Raji (cell line): ENCODE measurements around the gene CD55.

Experiments used
- POLR2A ChIP-seq: IDR thresholded peaks from 2 replicates; pipeline ENCODE4 v1.6.1; 2011; ENCODE audit warnings: low read depth, low read length, control low read depth; ENCODE audit not compliant: insufficient read depth

CD55 gene

GRCh38 chr1:207364614-207365013 lies 43.1 kb downstream of the CD55 start:
- no peak for TF ChIP-seq POLR2A

GRCh38 chr1:207365063-207365462 lies 43.6 kb downstream of the CD55 start:
- no peak for TF ChIP-seq POLR2A

DNA sequence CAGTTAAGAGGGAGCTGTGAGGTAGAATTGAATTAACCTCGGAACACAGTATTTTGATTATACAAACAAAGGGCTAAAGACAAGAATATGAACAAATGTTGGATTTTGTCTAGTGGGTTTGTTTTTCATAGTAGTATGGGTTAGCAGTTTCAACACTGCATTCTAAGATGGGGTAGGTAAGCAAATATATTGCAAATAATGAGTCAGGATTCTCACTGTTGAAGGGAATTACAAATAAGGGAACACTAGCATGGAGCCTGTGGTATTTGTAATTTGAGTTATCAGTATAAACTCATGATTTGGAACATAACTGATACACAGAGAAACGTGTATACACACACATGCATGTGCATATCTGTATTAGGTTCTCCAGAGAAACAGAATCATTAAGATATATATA lies 44.5 kb downstream of the CD55 start:
- no peak for TF ChIP-seq POLR2A

DNA sequence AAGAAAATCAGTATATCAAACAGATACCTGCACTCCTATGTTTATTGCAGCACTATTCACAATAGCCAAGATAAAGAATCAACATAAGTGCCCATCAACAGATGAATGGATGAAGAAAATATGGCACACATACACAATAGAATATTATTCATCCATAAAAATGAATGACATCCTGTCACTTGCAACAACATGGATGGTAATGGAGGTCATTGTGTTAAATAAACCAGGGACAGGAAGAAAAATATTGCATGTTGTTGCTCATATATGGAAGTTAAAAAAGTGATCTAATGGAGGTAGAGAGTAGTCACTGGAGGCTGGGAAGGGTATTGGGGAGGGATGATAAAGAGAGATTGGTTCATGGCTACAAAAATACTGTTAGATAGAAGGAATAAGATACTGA lies 67.2 kb downstream of the CD55 start:
- no peak for TF ChIP-seq POLR2A

GRCh38 chr1:207389728-207390464 lies 68.4 kb downstream of the CD55 start:
- no peak for TF ChIP-seq POLR2A

GRCh38 chr1:207393610-207394009 lies 72.1 kb downstream of the CD55 start:
- no peak for TF ChIP-seq POLR2A

- no peak for TF ChIP-seq POLR2A
Observed at GRCh38 chr1:207396168-207396746, 74.8 kb downstream of the CD55 start.

DNA sequence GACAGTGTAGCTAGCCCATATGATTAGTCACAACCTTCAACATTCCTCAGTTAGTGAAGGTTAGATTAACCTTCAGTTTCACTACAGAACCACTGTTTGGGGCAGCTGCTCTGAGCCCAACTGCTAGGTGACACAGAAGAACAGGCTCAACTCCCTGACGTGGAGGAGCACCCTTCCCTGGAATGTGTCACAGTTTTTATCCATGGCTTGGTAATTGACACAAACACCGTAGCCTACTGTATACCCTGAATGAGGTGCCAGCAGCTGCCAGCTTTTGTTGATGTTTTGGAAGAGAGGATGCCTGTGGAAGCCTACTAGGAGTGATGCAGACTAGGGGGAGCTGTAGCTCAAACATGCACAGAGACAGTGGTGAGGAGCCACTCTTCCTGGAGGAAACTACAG lies 76.0 kb downstream of the CD55 start:
- no peak for TF ChIP-seq POLR2A

DNA sequence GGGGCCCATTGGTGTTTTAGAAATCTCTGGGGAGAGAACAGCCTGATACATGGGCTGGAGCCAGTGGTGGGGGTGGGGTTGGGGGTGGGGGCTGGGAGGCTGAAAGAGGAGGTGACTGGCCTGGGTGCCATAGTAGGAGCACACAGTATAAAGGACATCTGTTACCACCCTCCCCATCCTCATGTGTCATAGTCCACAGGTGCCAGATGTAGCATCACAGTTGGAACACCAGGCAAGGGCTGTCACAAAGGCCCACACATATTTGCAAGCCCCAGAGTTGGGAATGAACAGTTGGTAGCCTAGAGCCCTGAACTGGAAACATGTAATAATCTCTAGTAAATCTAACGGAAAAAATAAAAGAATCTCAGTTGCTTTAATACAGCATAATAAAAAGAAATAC lies 77.5 kb downstream of the CD55 start:
- no peak for TF ChIP-seq POLR2A

DNA sequence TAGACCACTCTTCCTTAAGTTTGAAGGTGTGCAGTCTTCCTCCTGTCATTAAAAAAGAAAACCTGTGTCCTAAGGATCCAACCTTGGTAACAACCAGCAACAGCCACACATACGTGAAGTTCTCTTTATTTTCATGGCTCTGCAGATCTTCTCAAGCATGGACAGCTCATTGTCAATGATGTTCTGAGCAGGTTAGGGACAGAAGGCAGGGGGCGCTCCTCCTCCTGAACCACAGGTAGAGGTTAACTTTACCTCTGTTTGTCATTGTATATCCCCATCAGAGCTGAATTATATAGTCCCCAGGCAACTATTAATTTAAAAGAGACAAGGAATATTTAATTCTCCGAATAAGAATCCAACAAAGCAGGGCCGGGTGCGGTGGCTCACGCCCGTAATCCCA lies 80.1 kb downstream of the CD55 start:
- no peak for TF ChIP-seq POLR2A

DNA sequence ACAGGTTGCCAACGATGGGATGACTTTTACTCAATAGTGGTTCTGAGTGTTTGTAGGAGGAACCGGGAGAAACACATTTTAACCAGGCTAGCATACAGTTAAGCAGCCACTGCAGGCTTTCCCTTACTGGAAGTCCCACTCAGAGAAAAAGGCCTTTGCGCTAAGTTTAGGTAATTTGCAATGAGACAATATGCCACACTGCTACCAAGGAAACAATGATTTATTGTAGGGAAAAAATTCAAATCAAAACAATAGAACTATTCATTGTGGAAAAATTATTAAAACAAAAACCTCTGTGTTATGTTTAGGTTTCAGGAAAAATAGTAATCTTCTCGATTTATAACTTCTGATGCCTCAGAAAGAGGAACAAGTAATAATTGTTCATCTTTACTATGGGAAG lies 81.3 kb downstream of the CD55 start:
- no peak for TF ChIP-seq POLR2A

DNA sequence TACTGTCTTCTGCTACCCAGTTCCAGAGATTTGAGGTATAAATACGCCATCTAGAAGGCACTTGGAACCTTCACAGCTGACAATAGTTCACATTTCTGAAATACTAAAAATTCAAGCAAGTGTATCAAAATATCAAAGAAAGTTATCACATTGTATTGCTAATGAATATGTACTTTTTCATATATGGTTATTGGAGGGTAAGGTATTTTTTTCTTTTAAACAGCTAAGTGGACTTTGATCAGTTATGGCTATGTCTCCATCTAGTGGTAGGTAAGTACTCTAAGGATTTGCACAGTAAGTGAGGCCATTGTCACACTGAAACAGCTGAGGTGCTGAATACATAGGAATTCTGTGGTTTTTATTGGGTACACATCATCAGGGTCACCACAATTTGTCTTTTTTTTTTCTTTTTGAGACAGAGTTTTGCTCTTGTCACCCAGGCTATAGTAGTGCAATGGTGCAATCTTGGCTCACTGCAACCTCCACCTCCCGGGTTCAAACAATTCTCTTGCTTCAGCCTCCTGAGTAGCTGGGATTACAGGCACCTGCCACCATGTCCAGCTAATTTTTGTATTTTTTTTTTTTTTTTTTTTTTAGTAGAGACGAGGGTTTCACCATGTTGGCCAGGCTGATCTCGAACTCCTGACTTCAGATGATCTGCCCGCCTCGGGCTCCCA lies 83.5 kb downstream of the CD55 start:
- TF ChIP-seq POLR2A = no peak

GRCh38 chr1:207405814-207406213 lies 84.3 kb downstream of the CD55 start:
- no peak for TF ChIP-seq POLR2A

- no peak for TF ChIP-seq POLR2A
Observed at GRCh38 chr1:207407655-207408260, 86.3 kb downstream of the CD55 start.
